Panc1 (cell line): Measurements from ENCODE around the gene POGK.

Experiments used
- POLR2AphosphoS5 ChIP-seq: IDR thresholded peaks from 2 replicates; pipeline ENCODE4 v1.6.1; 2012; ENCODE audit warnings: mild to moderate bottlenecking, low read depth, low read length, moderate library complexity
- SIN3A ChIP-seq: IDR thresholded peaks from 2 replicates; pipeline ENCODE4 v1.6.1; 2012; ENCODE audit warnings: low read depth, mild to moderate bottlenecking, low read length, moderate library complexity, borderline replicate concordance; ENCODE audit not compliant: insufficient read depth
- TCF7L2 ChIP-seq: IDR thresholded peaks from 2 replicates; pipeline ENCODE4 v1.6.1; 2011; ENCODE audit warnings: mild to moderate bottlenecking, low read depth, low read length, inconsistent platforms
- TF ChIP-seq, protein P1 (sequence below): fragments of 450-650 bp; IDR thresholded peaks from 2 replicates; pipeline ENCODE4 v1.5.1; 2017; ENCODE audit warnings: mild to moderate bottlenecking

DNA sequence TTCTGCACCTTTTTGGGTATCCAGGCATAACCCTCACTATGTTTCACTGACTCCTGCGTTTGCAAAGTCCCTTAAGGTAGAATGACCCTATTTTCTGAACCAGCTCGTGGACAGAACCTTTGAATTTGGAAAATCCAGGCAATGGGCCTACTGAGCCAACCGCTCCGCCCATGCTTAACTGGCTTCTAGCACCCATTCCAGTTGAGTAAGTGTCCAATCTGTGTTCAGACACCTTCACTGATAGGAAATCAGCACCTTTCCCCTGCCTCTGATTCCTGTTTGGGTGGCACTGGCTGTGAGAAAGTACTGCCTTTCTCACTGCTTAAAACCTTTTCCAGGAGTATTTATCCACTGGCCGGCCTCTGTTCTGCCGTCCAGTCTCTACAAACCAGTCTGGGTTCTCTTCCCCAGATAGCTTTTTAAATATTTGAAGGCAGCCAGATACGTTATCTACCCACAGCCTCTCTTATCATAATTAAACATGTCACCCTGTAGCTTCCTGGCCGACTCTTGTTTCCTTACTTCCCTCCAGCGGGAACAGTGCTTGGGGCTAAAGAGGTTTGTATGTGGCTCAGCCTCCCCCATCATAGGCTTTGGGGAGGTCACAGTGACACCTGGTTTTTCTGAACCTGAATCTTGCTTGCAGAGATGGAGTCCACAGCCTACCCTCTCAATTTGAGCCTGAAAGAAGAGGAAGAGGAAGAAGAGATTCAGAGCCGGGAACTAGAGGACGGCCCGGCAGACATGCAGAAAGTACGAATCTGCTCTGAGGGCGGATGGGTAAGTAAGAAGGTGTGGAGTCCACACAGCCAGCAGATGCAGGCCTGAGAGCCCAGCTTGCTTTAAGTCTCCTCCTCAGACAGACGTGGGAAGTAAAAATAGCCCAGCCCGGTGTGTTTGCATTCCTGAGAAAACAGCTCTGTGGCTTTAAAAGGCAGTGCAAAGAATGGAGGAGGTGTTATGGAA is 1.3 kb downstream of the POGK start:
- TF ChIP-seq SIN3A (no peak), TCF7L2 (no peak), POLR2AphosphoS5 (no peak)
- TF ChIP-seq, protein P1, sequence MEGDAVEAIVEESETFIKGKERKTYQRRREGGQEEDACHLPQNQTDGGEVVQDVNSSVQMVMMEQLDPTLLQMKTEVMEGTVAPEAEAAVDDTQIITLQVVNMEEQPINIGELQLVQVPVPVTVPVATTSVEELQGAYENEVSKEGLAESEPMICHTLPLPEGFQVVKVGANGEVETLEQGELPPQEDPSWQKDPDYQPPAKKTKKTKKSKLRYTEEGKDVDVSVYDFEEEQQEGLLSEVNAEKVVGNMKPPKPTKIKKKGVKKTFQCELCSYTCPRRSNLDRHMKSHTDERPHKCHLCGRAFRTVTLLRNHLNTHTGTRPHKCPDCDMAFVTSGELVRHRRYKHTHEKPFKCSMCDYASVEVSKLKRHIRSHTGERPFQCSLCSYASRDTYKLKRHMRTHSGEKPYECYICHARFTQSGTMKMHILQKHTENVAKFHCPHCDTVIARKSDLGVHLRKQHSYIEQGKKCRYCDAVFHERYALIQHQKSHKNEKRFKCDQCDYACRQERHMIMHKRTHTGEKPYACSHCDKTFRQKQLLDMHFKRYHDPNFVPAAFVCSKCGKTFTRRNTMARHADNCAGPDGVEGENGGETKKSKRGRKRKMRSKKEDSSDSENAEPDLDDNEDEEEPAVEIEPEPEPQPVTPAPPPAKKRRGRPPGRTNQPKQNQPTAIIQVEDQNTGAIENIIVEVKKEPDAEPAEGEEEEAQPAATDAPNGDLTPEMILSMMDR = no peak; the same call in 1 of the 2 replicates
